Measurements from ENCODE around the gene PRR5L. TPM values are rescaled to one million over a fixed set of nuclear protein-coding genes. Genes with fewer than 3 reads are reported as not detected.

The PRR5L gene
- polyA plus RNA-seq, 1 donor (not counting 4 experiments of a cell fraction or from before 2014, with no cell fraction given): 20.1 TPM

GRCh38 chr11:36304351-36304750, 8.3 kb downstream of the PRR5L start:
- Histone ChIP-seq H3K4me3 (ENCODE audit: control insufficient read depth in 2 of 3, extremely low read depth in 1 of 3, insufficient read depth in 2 of 3, low read depth in 1 of 3, low read length in 3 of 3) (no peak overlapping the region), H3K27ac (ENCODE audit: control insufficient read depth, insufficient read depth, low read length) (no peak overlapping the region), H3K9me1 (ENCODE audit: control insufficient read depth, extremely low read depth, insufficient read depth, low read length) (no peaks in the 10 kb centered on the region), H2AFZ (ENCODE audit: control insufficient read depth, low read length) (no peak overlapping the region), H4K20me1 (ENCODE audit: control insufficient read depth, extremely low read depth, insufficient read depth, low read length) (no peaks in the 10 kb centered on the region), H3K9ac (ENCODE audit: control insufficient read depth, extremely low read depth, insufficient read depth, low read length) (no peak overlapping the region), H3K79me2 (ENCODE audit: control insufficient read depth, insufficient read depth, low read length) (no peaks in the 10 kb centered on the region), H3K36me3 (ENCODE audit: control insufficient read depth in 2 of 2, extremely low read depth in 1 of 2, insufficient read depth in 2 of 2, low read length in 2 of 2) (no peaks in the 10 kb centered on the region), H3K4me2 (ENCODE audit: control insufficient read depth, extremely low read depth, insufficient read depth, low read depth, low read length) (no peak overlapping the region), H3K4me1 (ENCODE audit: control insufficient read depth, extremely low read depth, insufficient read depth, low read length) (no peaks in the 10 kb centered on the region), H3K27me3 (ENCODE audit: control insufficient read depth, extremely low read depth, insufficient read depth, low read length) (no peaks in the 10 kb centered on the region), H3K9me3 (ENCODE audit: control insufficient read depth, low read depth, low read length) (no peaks in the 10 kb centered on the region)
- FAIRE-seq (no peak), DNase-seq (ENCODE audit: low read depth, low spot score) (no peak)
- no peak for TF ChIP-seq EZH2 (IDR thresholded peaks at IDR 0.05; ENCODE audit: low read length)
- dilution Hi-C loops (cut with MboI; ENCODE audit: extremely low pct_ligation_motif_present, low sequenced_read_pairs): no loop called here

- Histone ChIP-seq H3K36me3 (ENCODE audit: control insufficient read depth in 2 of 2, extremely low read depth in 1 of 2, insufficient read depth in 2 of 2, low read length in 2 of 2) (no peaks in the 10 kb centered on the region), H3K79me2 (ENCODE audit: control insufficient read depth, insufficient read depth, low read length) (no peaks in the 10 kb centered on the region), H3K27me3 (ENCODE audit: control insufficient read depth, extremely low read depth, insufficient read depth, low read length) (no peaks in the 10 kb centered on the region), H3K4me2 (ENCODE audit: control insufficient read depth, extremely low read depth, insufficient read depth, low read depth, low read length) (no peak overlapping the region), H2AFZ (ENCODE audit: control insufficient read depth, low read length) (no peak overlapping the region), H3K9me1 (ENCODE audit: control insufficient read depth, extremely low read depth, insufficient read depth, low read length) (no peaks in the 10 kb centered on the region), H3K4me1 (ENCODE audit: control insufficient read depth, extremely low read depth, insufficient read depth, low read length) (peaks cover 2% of the 10 kb centered on the region), H3K27ac (ENCODE audit: control insufficient read depth, insufficient read depth, low read length) (no peak overlapping the region), H3K9ac (ENCODE audit: control insufficient read depth, extremely low read depth, insufficient read depth, low read length) (no peak overlapping the region), H3K4me3 (ENCODE audit: control insufficient read depth in 2 of 3, extremely low read depth in 1 of 3, insufficient read depth in 2 of 3, low read depth in 1 of 3, low read length in 3 of 3) (no peak overlapping the region), H4K20me1 (ENCODE audit: control insufficient read depth, extremely low read depth, insufficient read depth, low read length) (no peaks in the 10 kb centered on the region), H3K9me3 (ENCODE audit: control insufficient read depth, low read depth, low read length) (no peaks in the 10 kb centered on the region)
- DNase-seq (ENCODE audit: low read depth, low spot score): no peak
- dilution Hi-C loops (cut with MboI; ENCODE audit: extremely low pct_ligation_motif_present, low sequenced_read_pairs): no loop called here
- TF ChIP-seq EZH2 (IDR thresholded peaks at IDR 0.05; ENCODE audit: low read length) (no peak), CTCF (optimal IDR thresholded peaks at IDR 0.05 in 1 of 3, IDR thresholded peaks at IDR 0.05 in 1 of 3, conservative IDR thresholded peaks at IDR 0.05 in 1 of 3; ENCODE audit: extremely low read depth in 1 of 3, insufficient read depth in 2 of 3, low read length in 3 of 3) (no peak)
- no peak for FAIRE-seq
These were observed 9.0 kb downstream of the PRR5L start for GRCh38 chr11:36305047-36305446.

GRCh38 chr11:36306888-36307287, 10.8 kb downstream of the PRR5L start:
- no peak for FAIRE-seq
- H2AFZ ChIP-seq (ENCODE audit: control insufficient read depth, low read length): no peak overlapping the region
- no peak for DNase-seq (ENCODE audit: low read depth, low spot score)
- no peak overlapping the region for H3K4me3 ChIP-seq (ENCODE audit: control insufficient read depth in 2 of 3, extremely low read depth in 1 of 3, insufficient read depth in 2 of 3, low read depth in 1 of 3, low read length in 3 of 3)
- no peaks in the 10 kb centered on the region for H3K36me3 ChIP-seq (ENCODE audit: control insufficient read depth in 2 of 2, extremely low read depth in 1 of 2, insufficient read depth in 2 of 2, low read length in 2 of 2)
- dilution Hi-C loops (cut with MboI; ENCODE audit: extremely low pct_ligation_motif_present, low sequenced_read_pairs): no loop called here
- H4K20me1 ChIP-seq (ENCODE audit: control insufficient read depth, extremely low read depth, insufficient read depth, low read length): no peaks in the 10 kb centered on the region
- H3K9me3 ChIP-seq (ENCODE audit: control insufficient read depth, low read depth, low read length): no peaks in the 10 kb centered on the region
- H3K27me3 ChIP-seq (ENCODE audit: control insufficient read depth, extremely low read depth, insufficient read depth, low read length): no peaks in the 10 kb centered on the region
- no peaks in the 10 kb centered on the region for H3K79me2 ChIP-seq (ENCODE audit: control insufficient read depth, insufficient read depth, low read length)
- H3K27ac ChIP-seq (ENCODE audit: control insufficient read depth, insufficient read depth, low read length): no peak overlapping the region
- H3K4me2 ChIP-seq (ENCODE audit: control insufficient read depth, extremely low read depth, insufficient read depth, low read depth, low read length): no peak overlapping the region
- peaks cover 6% of the 10 kb centered on the region for H3K4me1 ChIP-seq (ENCODE audit: control insufficient read depth, extremely low read depth, insufficient read depth, low read length)
- H3K9ac ChIP-seq (ENCODE audit: control insufficient read depth, extremely low read depth, insufficient read depth, low read length): no peak overlapping the region
- TF ChIP-seq CTCF (optimal IDR thresholded peaks at IDR 0.05 in 1 of 3, IDR thresholded peaks at IDR 0.05 in 1 of 3, conservative IDR thresholded peaks at IDR 0.05 in 1 of 3; ENCODE audit: extremely low read depth in 1 of 3, insufficient read depth in 2 of 3, low read length in 3 of 3) (peak in 2 of 3 experiments; percentile 42 to 43), EZH2 (IDR thresholded peaks at IDR 0.05; ENCODE audit: low read length) (no peak)
- H3K9me1 ChIP-seq (ENCODE audit: control insufficient read depth, extremely low read depth, insufficient read depth, low read length): no peaks in the 10 kb centered on the region
